ENCODE measurements around the gene HTN3. TPM values are rescaled to one million over a fixed set of nuclear protein-coding genes. Genes with fewer than 3 reads are reported as not detected.
"Not testable (repeated sequence)": the region's sequence is repeated elsewhere in the genome, so short reads cannot be mapped to it uniquely, and the experiment has no call there.

Gene HTN3
- total and polyA plus RNA-seq, 9 of the 15 experiments (the other 6 are each of a cell fraction or from before 2014, with no cell fraction given): not detected

GRCh38 chr4:70019006-70019405 lies 9.3 kb upstream of the HTN3 start:
- WGBS (ENCODE audit: insufficient coverage, low coverage, missing lambda C conversion rate): 0% methylated on average over 5 of the region's 10 CpGs
- H3K79me2 ChIP-seq (ENCODE audit: control insufficient read depth, insufficient read depth, low read length); CTCF ChIA-PET (ENCODE audit: low intra/inter-chr PET ratio); in situ Hi-C loops (cut with MboI); H3K4me1 ChIP-seq (replicated peaks in 1 of 2; ENCODE audit: control insufficient read depth in 2 of 2, insufficient read depth in 2 of 2, low read length in 2 of 2); H3K4me2 ChIP-seq (ENCODE audit: insufficient read depth, low read length); H3K27ac ChIP-seq (ENCODE audit: extremely low read depth, low read depth, low read length); intact Hi-C loops (cut with micrococcal nuclease); H2AFZ ChIP-seq (ENCODE audit: low read depth, low read length); DNase-seq (ENCODE audit: extremely low read depth in 1 of 4, low spot score in 3 of 4); ATAC-seq; H3K4me3 ChIP-seq; FAIRE-seq; H3K36me3 ChIP-seq (ENCODE audit: control insufficient read depth, insufficient read depth, low read length); H4K20me1 ChIP-seq (replicated peaks; ENCODE audit: control insufficient read depth, insufficient read depth, low read length); BruUV-seq (replicated peaks); H3K27me3 ChIP-seq (ENCODE audit: control insufficient read depth in 2 of 2, insufficient read depth in 2 of 2, low read length in 2 of 2); POLR2A ChIA-PET; H3K9me3 ChIP-seq (replicated peaks; ENCODE audit: control insufficient read depth, insufficient read depth, low read depth, low read length); H3K9me1 ChIP-seq (ENCODE audit: control insufficient read depth, insufficient read depth, low read length); H3K9ac ChIP-seq (ENCODE audit: insufficient read depth in 1 of 2, low read depth in 2 of 2, low read length in 2 of 2): not testable (repeated sequence)
- TF ChIP-seq ZBTB17 (CRISPR knock-in tag; IDR thresholded peaks at IDR 0.05): peak; percentile 59; the same call in 1 of the 2 replicates

- no peak for TF ChIP-seq RBBP5 (IDR thresholded peaks at IDR 0.05; ENCODE audit: borderline replicate concordance, insufficient read depth, low read length, poor library complexity, severe bottlenecking)
- no peak for TF ChIP-seq THRB (CRISPR knock-in tag; conservative IDR thresholded peaks at IDR 0.05)
- no peak for TF ChIP-seq ZNF57 (CRISPR knock-in tag; IDR thresholded peaks at IDR 0.05)
- no peak for TF ChIP-seq CUX1 (CRISPR knock-in tag; IDR thresholded peaks at IDR 0.05)
- DNase-seq (ENCODE audit: extremely low read depth in 1 of 4, low spot score in 3 of 4): no peak
- Histone ChIP-seq H3K4me3 (no peak overlapping the region), H2AFZ (ENCODE audit: low read depth, low read length) (no peak overlapping the region), H3K36me3 (ENCODE audit: control insufficient read depth, insufficient read depth, low read length) (no peaks in the 10 kb centered on the region), H3K9me1 (ENCODE audit: control insufficient read depth, insufficient read depth, low read length) (no peaks in the 10 kb centered on the region), H3K27me3 (ENCODE audit: control insufficient read depth in 2 of 2, insufficient read depth in 2 of 2, low read length in 2 of 2) (no peaks in the 10 kb centered on the region), H3K9ac (ENCODE audit: insufficient read depth in 1 of 2, low read depth in 2 of 2, low read length in 2 of 2) (no peak overlapping the region), H3K79me2 (ENCODE audit: control insufficient read depth, insufficient read depth, low read length) (no peaks in the 10 kb centered on the region), H3K9me3 (replicated peaks; ENCODE audit: control insufficient read depth, insufficient read depth, low read depth, low read length) (no peaks in the 10 kb centered on the region), H3K4me1 (replicated peaks in 1 of 2; ENCODE audit: control insufficient read depth in 2 of 2, insufficient read depth in 2 of 2, low read length in 2 of 2) (no peaks in the 10 kb centered on the region), H3K4me2 (ENCODE audit: insufficient read depth, low read length) (no peak overlapping the region), H3K27ac (ENCODE audit: extremely low read depth, low read depth, low read length) (no peak overlapping the region), H4K20me1 (replicated peaks; ENCODE audit: control insufficient read depth, insufficient read depth, low read length) (no peaks in the 10 kb centered on the region)
- CTCF ChIA-PET (ENCODE audit: low intra/inter-chr PET ratio): no interaction called here
- no TSS peak for BruUV-seq (replicated peaks)
- in situ Hi-C loops (cut with MboI): no loop called here
- no peak for ATAC-seq
- WGBS (ENCODE audit: insufficient coverage, low coverage, missing lambda C conversion rate): 0% methylated on average over 2 of the region's 2 CpGs
- POLR2A ChIA-PET: no interaction called here
- intact Hi-C loops (cut with micrococcal nuclease): no loop called here
- no peak for FAIRE-seq
These were observed 5.0 kb upstream of the HTN3 start for GRCh38 chr4:70023218-70023617.
